Ammon's horn (tissue), 1 donor: Measurements from ENCODE around the gene CCR9.
A peak's percentile ranks its signal among the peaks of the same experiment; 100 is the strongest.

ENCODE experiments used
- DNase-seq: peaks from one replicate; pipeline ENCODE4 v3.0.0-alpha.2; 2016; ENCODE audit warnings: low spot score

Gene CCR9

DNA sequence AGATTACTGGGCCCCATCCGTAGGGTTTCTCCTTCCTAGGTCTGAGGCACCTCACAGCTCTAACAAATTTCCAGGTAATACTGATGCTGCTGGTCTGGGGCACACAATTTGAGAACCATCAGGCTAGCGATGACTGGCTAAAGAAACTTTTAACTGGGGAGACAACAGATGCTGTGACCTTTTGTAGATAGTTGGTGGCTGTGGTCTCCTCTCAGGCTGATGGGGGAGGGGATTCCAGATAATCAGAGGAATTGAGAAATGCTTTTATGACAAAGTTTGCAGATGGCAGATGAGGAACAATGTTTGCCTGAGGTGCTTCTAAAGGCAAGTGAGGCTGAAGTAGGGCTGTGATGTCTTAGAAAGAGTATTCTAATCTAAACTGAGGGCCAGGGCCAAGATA lies 13.8 kb upstream of the CCR9 start:
- DNase-seq = no peak

DNA sequence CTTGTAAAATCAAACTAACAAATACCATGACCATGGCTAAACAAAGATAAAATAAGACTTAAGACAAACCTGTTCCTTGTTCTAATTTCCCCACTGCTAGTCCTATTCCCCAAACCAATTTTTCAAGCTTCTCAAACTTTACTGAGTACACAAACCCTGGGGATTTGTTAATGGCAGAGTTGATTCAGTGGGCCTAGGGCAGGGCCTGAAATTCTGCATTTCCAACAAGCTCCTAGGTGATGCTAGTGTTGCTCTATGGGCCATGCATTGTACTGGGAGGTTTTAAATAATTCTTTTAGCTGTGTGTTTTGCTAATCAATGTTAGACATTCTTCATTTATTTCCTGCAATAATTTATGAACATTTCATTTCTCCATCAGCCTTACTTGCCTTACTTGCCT lies 13.3 kb upstream of the CCR9 start:
- DNase-seq = no peak

GRCh38 chr3:45873638-45874037 lies 12.7 kb upstream of the CCR9 start:
- DNase-seq = no peak

GRCh38 chr3:45874677-45875346 lies 11.5 kb upstream of the CCR9 start:
- DNase-seq = no peak

- no peak for DNase-seq
Observed at GRCh38 chr3:45878124-45878523, 8.2 kb upstream of the CCR9 start.

DNA sequence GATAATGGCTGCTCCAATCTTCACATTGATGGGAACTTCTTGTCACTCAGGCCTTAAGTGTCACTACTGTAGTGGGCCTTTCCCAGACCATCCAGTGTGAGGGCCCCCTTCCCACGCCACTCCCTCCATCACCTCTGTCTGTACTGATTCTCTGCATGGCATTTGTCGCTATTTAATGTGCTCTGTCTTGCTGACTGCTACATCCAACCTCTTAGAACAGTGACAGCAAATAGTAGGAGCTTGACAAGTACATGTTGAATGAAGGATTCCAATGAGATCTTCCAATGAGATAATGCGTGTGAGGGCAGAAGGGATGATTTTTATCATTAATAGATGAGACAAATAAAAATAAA lies 5.6 kb upstream of the CCR9 start:
- no peak for DNase-seq

DNA sequence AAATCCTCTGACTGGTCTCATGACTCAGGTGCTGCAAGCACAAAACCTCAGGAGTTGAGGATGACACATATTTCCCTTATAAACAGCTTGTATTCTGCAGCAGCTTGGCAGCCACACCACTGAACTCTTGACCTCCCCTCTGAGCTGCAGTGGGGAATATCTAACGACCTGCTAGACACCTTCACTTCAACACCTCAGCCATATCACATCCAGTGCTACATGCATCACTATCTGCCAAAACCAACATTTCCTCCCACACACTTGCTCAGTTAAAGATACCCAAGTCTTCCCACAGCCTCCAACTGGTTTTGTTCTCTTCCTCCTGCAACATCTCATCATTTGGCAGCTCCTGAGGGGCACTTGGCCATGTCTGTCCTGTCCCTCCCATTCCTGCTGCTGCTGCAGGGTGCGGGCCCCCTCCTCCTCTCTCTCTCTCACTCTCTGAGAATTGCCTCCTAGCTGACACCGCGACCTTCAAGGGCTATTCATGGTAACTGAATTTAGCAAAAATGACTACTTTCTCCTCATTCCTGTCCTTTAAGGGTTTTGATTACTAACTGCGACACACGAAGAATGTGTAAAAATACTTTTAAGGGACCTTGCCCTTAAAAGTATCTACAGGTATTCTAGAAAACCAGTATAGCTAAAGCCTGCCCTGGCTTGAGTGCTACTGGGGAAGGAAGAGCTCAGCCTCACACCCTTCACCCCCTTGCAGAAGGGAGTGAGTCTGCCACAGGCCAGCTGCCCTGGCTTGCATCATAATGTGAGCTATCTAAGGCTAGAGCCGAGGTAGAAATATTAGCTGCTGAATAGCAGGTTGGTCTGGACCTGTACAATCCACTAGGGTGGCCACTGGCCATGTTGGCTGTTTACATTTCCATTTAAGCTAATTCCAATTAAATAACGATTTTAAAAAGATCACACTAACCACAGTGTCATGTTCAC lies 5.0 kb upstream of the CCR9 start:
- peak; percentile 7 for DNase-seq

DNA sequence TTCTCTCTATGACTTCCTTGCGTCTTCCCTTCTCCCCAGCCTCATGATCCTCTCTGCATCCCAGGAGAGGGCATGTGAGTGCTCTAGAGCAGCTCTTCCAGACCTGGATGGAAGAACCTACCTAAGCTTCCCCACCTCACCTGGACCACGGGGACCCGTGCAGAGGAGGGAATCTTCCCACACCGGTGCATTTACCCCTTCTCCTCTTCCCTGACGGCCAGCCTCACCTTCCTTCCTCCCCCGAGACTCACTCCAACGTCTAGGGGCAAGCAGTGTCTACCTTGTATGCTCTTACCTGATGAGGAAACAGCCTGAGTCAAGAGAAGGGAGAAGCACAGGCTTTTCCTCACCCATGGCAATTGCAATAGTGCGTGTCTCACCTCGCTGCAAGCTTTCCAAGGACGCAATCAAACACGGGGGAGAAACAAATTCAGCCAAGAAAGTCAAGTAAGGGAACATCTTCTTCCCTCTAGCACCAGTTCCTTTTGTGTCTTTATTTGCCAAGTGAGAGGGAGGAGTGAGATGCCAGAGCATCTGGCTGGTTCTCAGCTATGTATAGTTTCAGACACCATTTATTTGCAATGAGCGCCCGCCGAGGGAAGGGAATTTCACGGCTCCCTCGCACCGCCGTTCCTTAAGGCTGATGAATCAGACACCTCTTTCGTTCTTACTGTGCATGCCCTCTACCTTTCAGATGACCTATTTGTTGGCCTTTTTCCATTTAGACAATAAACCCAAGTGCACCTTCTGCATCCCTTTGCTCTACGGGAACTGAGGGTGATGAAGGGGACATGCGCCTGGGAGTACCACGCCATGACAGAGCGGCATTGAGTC lies 1.8 kb upstream of the CCR9 start:
- DNase-seq = peak; percentile 20

DNA sequence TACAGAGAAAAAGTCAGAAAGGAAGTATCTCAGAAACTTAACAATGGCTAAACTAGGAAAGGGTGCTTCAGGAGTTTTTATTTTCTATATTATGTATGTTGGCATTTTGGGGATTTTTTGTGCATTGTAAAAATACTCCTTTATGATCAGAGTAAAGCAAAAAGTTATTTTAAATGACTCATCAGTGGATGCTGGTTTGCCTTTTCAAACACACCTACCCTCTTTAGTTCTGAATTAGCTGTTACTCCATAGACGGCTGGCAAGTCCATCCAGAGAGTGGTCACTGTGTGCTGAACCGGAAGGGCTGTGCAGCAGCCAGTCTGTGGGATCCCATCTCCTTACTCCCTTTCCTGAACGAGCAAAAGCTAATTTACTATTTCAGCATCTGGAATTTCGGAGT lies 942 bp downstream of the CCR9 start:
- DNase-seq = no peak

DNA sequence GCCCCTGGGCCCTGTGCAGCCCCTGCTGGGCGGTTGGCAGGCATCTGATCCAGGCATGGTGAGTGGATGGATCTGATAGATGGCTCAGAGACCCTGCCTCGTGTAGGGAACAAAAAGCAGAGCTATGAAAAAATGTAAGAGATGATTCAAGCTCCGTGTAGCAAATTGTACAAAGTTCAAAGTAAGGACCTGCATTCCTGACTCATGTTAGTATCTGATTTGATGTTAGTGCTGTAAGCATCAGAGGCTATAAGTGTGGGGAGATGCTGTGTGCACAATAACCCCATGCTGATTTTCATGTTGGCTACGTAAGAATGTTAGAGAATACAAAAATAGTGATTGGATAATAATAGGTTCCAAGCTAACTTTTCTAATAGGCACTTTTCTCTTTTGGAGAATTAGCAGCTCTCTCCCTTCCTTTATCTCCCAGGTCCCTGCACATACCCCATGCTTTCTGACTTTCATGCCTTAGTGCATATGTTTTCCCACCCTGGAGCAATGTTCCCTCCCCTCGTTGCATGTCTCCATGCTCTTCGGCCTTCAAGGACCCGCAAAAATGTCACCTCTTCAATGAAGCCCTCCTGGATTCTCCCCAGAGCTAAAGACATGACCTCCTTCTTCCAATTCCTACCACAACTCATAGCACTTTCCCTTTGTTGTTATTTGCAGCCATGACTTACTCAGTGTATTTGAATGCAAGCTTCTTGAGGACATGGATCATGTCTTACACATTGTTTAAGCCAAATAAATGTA lies 1.6 kb downstream of the CCR9 start:
- DNase-seq = no peak

DNA sequence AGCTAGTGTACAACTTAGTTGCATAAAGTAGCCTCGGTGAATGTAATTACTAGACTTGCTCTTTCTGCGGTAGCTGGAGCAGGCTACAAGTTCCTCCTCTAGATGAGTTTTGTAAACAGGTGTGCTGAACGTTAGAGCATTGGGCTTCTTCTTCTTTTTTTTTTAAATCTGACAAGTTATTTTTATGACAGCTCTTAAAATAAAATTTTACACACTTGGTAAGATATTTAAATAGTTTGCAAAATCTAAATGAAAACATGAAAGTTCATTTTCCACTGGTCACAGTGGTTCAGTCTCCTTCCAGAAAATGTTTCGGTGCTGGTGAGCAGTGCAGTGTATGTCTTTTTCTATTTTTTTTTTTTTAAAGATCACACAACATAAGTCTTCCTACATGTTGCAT lies 3.0 kb downstream of the CCR9 start:
- no peak for DNase-seq

- DNase-seq = no peak
Observed at GRCh38 chr3:45890405-45890804, 4.1 kb downstream of the CCR9 start.

DNA sequence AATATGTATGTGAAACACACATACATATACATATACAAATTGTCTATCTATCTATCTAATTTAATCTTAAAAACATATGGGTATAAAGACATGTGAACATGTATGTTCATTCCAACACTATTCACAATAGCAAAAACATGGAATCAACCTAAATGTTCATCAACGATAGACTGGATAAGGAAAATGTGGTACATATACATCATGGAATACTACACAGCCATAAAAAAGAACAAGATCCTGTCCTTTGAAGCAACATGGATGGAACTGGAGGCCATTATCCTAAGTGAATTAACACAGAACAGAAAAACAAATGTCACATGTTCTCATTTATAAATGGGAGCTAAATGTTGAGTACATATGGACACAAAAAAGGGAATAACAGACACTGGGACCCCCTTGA lies 5.8 kb downstream of the CCR9 start:
- no peak for DNase-seq

- no peak for DNase-seq
Observed at GRCh38 chr3:45894015-45894414, 7.7 kb downstream of the CCR9 start.

GRCh38 chr3:45895686-45896468 lies 9.5 kb downstream of the CCR9 start:
- no peak for DNase-seq

GRCh38 chr3:45896956-45897355 lies 10.6 kb downstream of the CCR9 start:
- no peak for DNase-seq

GRCh38 chr3:45904931-45905330 lies 18.6 kb downstream of the CCR9 start:
- no peak for DNase-seq

GRCh38 chr3:45905755-45906154 lies 19.4 kb downstream of the CCR9 start:
- DNase-seq = no peak

- DNase-seq = no peak
Observed at GRCh38 chr3:45906681-45907407, 20.5 kb downstream of the CCR9 start.
